GM10248 (cell line): ENCODE data around the gene CAMK2A.

Experiments
- CTCF ChIA-PET: fragments of 300-600 bp; sonication (Branson Sonifier 250); formaldehyde crosslinking; extraction: SDS; loops from one replicate; lab custom pipeline; 2021; ENCODE audit warnings: antibody characterized with exemption; lab: Yijun Ruan, JAX
- POLR2A ChIA-PET: fragments of 350-650 bp; sonication (Branson Sonifier 250); formaldehyde crosslinking; extraction: SDS; loops from one replicate; lab custom pipeline; 2020; ENCODE audit warnings: antibody characterized with exemption; lab: Yijun Ruan, JAX
- DNase-seq: peaks from one replicate; pipeline ENCODE4 v3.0.0; 2012; ENCODE audit errors: extremely low spot score
- CTCF ChIP-seq: IDR thresholded peaks from 2 replicates; pipeline ENCODE4 v1.5.1; 2012; ENCODE audit warnings: mild to moderate bottlenecking, low read depth; ENCODE audit errors: extremely low read depth, missing control alignments, control extremely low read depth

The CAMK2A gene

GRCh38 chr5:150211156-150212030 is 78.2 kb downstream of the CAMK2A start:
- TF ChIP-seq CTCF: no peak
- ChIA-PET POLR2A (no interaction called here), CTCF (interaction anchor here (0.8 to 6.4 kb wide), 4 partner anchors 7 to 187 kb away, joined by 3 to 49 read pairs (median 3); no protein-coding TSS in a partner anchor)
- DNase-seq: no peak

GRCh38 chr5:150210644-150211043 is 78.9 kb downstream of the CAMK2A start:
- ChIA-PET POLR2A (no interaction called here), CTCF (interaction anchor here (1.0 to 6.4 kb wide), 2 partner anchors 8 to 80 kb away, joined by 3 to 49 read pairs; no protein-coding TSS in a partner anchor)
- no peak for TF ChIP-seq CTCF
- DNase-seq: no peak

GRCh38 chr5:150209099-150209635 is 80.4 kb downstream of the CAMK2A start:
- POLR2A ChIA-PET: no interaction called here

GRCh38 chr5:150208187-150209098 is 81.1 kb downstream of the CAMK2A start:
- DNase-seq: no peak
- ChIA-PET CTCF (interaction anchor here (1.5 to 6.4 kb wide), 2 partner anchors 10 to 13 kb away, joined by 5 to 49 read pairs; no protein-coding TSS in a partner anchor), POLR2A (no interaction called here)
- TF ChIP-seq CTCF: no peak

More at GRCh38 chr5:150209099-150209635, 80.4 kb downstream of the CAMK2A start:
- CTCF ChIA-PET: interaction anchor here (1.5 to 6.4 kb wide), 2 partner anchors 9 to 13 kb away, joined by 5 to 49 read pairs; no protein-coding TSS in a partner anchor
- no peak for DNase-seq
- no peak for TF ChIP-seq CTCF

- POLR2A ChIA-PET: no interaction called here
- DNase-seq: no peak
- CTCF ChIA-PET: interaction anchor here (0.7 to 6.4 kb wide), 3 partner anchors 12 to 31 kb away, joined by 3 to 49 read pairs (median 6); no protein-coding TSS in a partner anchor
- no peak for TF ChIP-seq CTCF
Observed at GRCh38 chr5:150206779-150207115, 82.8 kb downstream of the CAMK2A start.
